Upper lobe of left lung (tissue), 6 donors: ENCODE data around the gene PAWR. TPM values are rescaled to one million over a fixed set of nuclear protein-coding genes. Genes with fewer than 3 reads are reported as not detected.

Experiments
- ATAC-seq, 2 donors: fragments of 200-7000 bp; cut with Tn5 transposase; one replicate each; pipeline ENCODE4 v1.9.1; 2022; ENCODE audit warnings: mild to moderate bottlenecking in 2 of 2, moderate library complexity in 2 of 2; ENCODE audit not compliant: low FRiP score in 2 of 2
- DNase-seq, 2 donors: peaks; one replicate each; pipeline ENCODE4 v3.0.0-alpha.2; 2019 to 2020
- H3K27ac ChIP-seq, 4 donors: fragments of 200-600 bp; sonication (generic); one replicate each; pipeline ENCODE4 v1.5.1; 2016 to 2019
- H3K27me3 ChIP-seq, 4 donors: fragments of 200-600 bp; sonication (generic); one replicate each; pipeline ENCODE4 v1.5.1; 2017 to 2019
- H3K36me3 ChIP-seq, 4 donors: fragments of 200-600 bp; sonication (generic); one replicate each; pipeline ENCODE4 v1.5.1; 2016 to 2019
- H3K4me1 ChIP-seq, 4 donors: fragments of 200-600 bp; sonication (generic); one replicate each; pipeline ENCODE4 v1.5.1; 2018 to 2019
- H3K4me3 ChIP-seq, 4 donors: fragments of 200-600 bp; sonication (generic); one replicate each; pipeline ENCODE4 v1.5.1; 2017 to 2019; ENCODE audit warnings: mild to moderate bottlenecking in 2 of 4, moderate library complexity in 1 of 4
- H3K9me3 ChIP-seq, 4 donors: fragments of 200-600 bp; sonication (generic); one replicate each; pipeline ENCODE4 v1.5.1; 2018 to 2019
- CTCF ChIP-seq, 6 experiments: fragments of 450-650 bp in 4 of 6; fragments of 200-600 bp in 2 of 6; sonication (generic) in 2 of 6; IDR thresholded peaks; one replicate each; pipeline ENCODE4 v1.5.1; 2016 to 2019; ENCODE audit warnings: antibody characterized with exemption in 6 of 6
- EP300 ChIP-seq, 4 donors: sonication (generic); formaldehyde crosslinking; IDR thresholded peaks; one replicate each; pipeline ENCODE4 v1.5.1; 2017; ENCODE audit warnings: antibody characterized with exemption in 4 of 4, control low read depth in 2 of 4
- POLR2A ChIP-seq, 4 donors: fragments of 450-650 bp; IDR thresholded peaks; one replicate each; pipeline ENCODE4 v1.5.1; 2016 to 2017; ENCODE audit warnings: antibody characterized with exemption in 4 of 4, mild to moderate bottlenecking in 2 of 4
- POLR2AphosphoS5 ChIP-seq, 2 donors: sonication (generic); formaldehyde crosslinking; IDR thresholded peaks; one replicate each; pipeline ENCODE4 v1.5.1; 2017; ENCODE audit warnings: antibody characterized with exemption in 2 of 2
- WGBS, 2 donors: methylation state at CpG; one replicate each; pipeline ENCODE4 v1.1.5; 2017 to 2018; 5-methylcytosine and 5-hydroxymethylcytosine counted together
- total RNA-seq, 6 donors: library from RNA; depleted of rRNA in 4 of 6; stranded (reverse); fragments of >200 nt in 4 of 6; gene quantifications; one replicate each; pipeline versions ENCODE4 v1.1.0 to v1.2.1, GENCODE V29; 2016 to 2021
- donor health status: DM: no; HTN: no; CAD: no; lungs with moderate emphysema.
- donor health status: DM: no; HTN: yes; CAD: no; lungs with severe emphysema.

PAWR gene
- total RNA-seq, 6 donors from 2014 or later, result 45.1 to 88.0 (median 58.3) TPM

DNA sequence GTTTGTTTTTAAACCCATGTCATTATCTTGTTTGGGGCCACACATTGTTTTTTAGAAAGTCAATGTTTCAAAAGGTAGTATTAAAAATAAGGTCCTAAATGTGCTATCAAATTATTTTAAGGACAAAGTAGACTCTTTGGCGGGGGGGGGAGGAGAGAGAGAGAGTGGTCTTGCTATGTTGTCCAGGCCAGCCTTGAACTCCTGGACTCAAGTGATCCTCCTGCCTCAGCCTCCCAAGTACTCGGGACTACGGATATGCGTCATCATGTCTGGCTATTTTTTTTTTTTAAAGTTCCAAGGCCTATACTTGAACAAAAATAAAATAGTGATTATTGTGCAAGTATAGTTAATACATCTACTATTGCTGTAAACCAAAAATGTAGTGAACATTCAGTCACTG is 26.2 kb downstream of the PAWR start:
- TF ChIP-seq EP300 (IDR thresholded peaks at IDR 0.05) (no peak), CTCF (IDR thresholded peaks at IDR 0.05) (no peak), POLR2A (IDR thresholded peaks at IDR 0.05) (no peak), POLR2AphosphoS5 (IDR thresholded peaks at IDR 0.05) (no peak)
- 85 to 88% methylated on average over 4 of the region's 4 CpGs for WGBS, 2 donors
- no peak overlapping the region for H3K27ac ChIP-seq
- no peaks in the 10 kb centered on the region for H3K9me3 ChIP-seq
- ATAC-seq (no peak), DNase-seq (no peak)
- H3K36me3 ChIP-seq, result peaks cover 0 to 5% (median 0%) of the 10 kb centered on the region in 4 donors
- H3K27me3 ChIP-seq, result no peaks in the 10 kb centered on the region
- peaks cover 0 to 10% (median 2%) of the 10 kb centered on the region in 4 donors for H3K4me1 ChIP-seq
- no peak overlapping the region for H3K4me3 ChIP-seq

- Histone ChIP-seq H3K9me3 (no peaks in the 10 kb centered on the region), H3K27me3 (no peaks in the 10 kb centered on the region), H3K27ac (no peak overlapping the region), H3K4me1 (peaks cover 0 to 10% (median 2%) of the 10 kb centered on the region in 4 donors), H3K36me3 (no peaks in the 10 kb centered on the region), H3K4me3 (no peak overlapping the region)
- TF ChIP-seq EP300 (IDR thresholded peaks at IDR 0.05) (no peak), CTCF (IDR thresholded peaks at IDR 0.05) (no peak), POLR2A (IDR thresholded peaks at IDR 0.05) (no peak)
- 91 to 96% methylated on average over 1 of the region's 1 CpG for WGBS, 2 donors
- no peak for ATAC-seq
- no peak for DNase-seq
Measured at GRCh38 chr12:79662046-79662811, 28.5 kb downstream of the PAWR start.

DNA sequence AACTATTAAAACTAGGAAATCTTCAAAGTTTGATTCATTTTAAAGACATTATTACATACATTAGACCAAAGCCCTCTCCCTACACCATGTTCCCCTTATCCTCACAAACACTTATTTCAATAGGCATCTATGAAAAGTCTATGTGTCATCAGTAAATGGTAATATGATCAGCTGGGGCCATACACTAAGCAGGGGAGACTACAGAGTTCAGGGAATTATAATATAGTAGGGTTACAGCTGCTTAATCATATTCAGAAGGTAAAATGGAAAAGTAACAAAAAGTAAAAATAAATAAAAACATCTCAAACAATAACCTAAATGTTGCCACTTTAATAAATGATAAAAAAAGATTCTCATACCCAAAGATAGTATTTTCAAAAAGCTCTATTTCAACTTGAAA is 29.1 kb downstream of the PAWR start:
- Histone ChIP-seq H3K4me1 (peaks cover 0 to 10% (median 2%) of the 10 kb centered on the region in 4 donors), H3K36me3 (no peaks in the 10 kb centered on the region), H3K27ac (no peak overlapping the region), H3K4me3 (no peak overlapping the region), H3K9me3 (no peaks in the 10 kb centered on the region), H3K27me3 (no peaks in the 10 kb centered on the region)
- DNase-seq (no peak), ATAC-seq (no peak)
- no peak for TF ChIP-seq POLR2A (IDR thresholded peaks at IDR 0.05)
- no peak for TF ChIP-seq EP300 (IDR thresholded peaks at IDR 0.05)
- TF ChIP-seq CTCF (IDR thresholded peaks at IDR 0.05), result no peak
- no peak for TF ChIP-seq POLR2AphosphoS5 (IDR thresholded peaks at IDR 0.05)

DNA sequence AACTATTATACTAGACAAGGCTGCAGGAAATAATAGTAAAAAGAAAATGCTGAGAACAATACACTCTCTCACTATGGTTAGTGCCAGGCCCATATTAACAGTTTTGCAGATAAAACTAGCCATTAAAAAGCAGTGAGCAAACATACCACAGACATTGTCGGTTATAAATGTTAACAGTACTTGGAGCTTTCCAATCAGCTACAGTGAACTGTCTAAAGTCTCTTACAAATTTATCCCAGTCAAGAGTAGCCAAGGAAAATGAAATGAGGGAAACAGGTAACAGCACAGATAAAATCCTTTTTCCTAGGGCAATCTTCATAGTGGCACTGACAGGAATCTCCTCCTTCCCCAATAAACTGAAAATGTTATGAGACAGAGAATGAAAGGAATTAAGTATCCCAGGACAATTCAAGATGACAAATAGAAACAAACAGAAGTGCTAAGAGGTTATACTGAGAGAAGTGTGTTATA is 30.8 kb downstream of the PAWR start:
- H3K36me3 ChIP-seq, result no peaks in the 10 kb centered on the region
- WGBS, 2 donors, result 30 to 39% methylated on average over 1 of the region's 1 CpG
- peaks cover 0 to 10% (median 2%) of the 10 kb centered on the region in 4 donors for H3K4me1 ChIP-seq
- no peaks in the 10 kb centered on the region for H3K27me3 ChIP-seq
- no peak overlapping the region for H3K27ac ChIP-seq
- no peak for ATAC-seq
- H3K4me3 ChIP-seq, result no peak overlapping the region
- H3K9me3 ChIP-seq, result no peaks in the 10 kb centered on the region
- no peak for DNase-seq
- no peak for TF ChIP-seq POLR2A (IDR thresholded peaks at IDR 0.05)
- TF ChIP-seq EP300 (IDR thresholded peaks at IDR 0.05), result no peak
- TF ChIP-seq CTCF (IDR thresholded peaks at IDR 0.05), result no peak
- no peak for TF ChIP-seq POLR2AphosphoS5 (IDR thresholded peaks at IDR 0.05)

DNA sequence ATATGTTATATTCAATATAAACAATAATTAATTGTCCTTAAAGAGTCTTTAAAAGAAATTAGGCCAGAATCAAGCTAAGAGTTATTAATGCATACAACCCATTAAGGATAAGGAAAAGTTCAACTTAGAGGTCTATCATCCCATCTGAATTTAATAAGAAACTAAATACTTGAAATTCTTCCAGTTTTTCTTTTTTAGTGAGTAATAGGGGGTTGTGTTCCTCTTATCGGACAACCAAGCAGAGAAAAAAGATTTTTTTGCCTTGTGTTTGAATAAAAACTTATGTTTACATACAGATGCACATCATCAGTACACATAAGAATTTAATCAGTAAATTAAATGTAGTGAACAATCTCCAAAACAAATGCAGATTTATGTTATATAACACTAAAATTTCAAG is 32.5 kb downstream of the PAWR start:
- WGBS, 2 donors, result 65 to 79% methylated on average over 1 of the region's 1 CpG
- Histone ChIP-seq H3K27me3 (no peaks in the 10 kb centered on the region), H3K36me3 (no peaks in the 10 kb centered on the region), H3K4me3 (no peak overlapping the region), H3K4me1 (peaks cover 0 to 10% (median 2%) of the 10 kb centered on the region in 4 donors), H3K9me3 (no peaks in the 10 kb centered on the region), H3K27ac (no peak overlapping the region)
- DNase-seq (no peak), ATAC-seq (no peak)
- no peak for TF ChIP-seq EP300 (IDR thresholded peaks at IDR 0.05)
- no peak for TF ChIP-seq POLR2AphosphoS5 (IDR thresholded peaks at IDR 0.05)
- TF ChIP-seq POLR2A (IDR thresholded peaks at IDR 0.05), result no peak
- no peak for TF ChIP-seq CTCF (IDR thresholded peaks at IDR 0.05)
